GM12873 (cell line): ENCODE measurements around the gene EFNB1.

ENCODE experiments used
- CTCF ChIP-seq: IDR thresholded peaks from 2 replicates; pipeline ENCODE4 v1.5.1; 2012; ENCODE audit warnings: low read depth, mild to moderate bottlenecking, moderate library complexity, low read length, control low read depth; ENCODE audit not compliant: insufficient read depth; ENCODE audit errors: missing control alignments

The EFNB1 gene

GRCh38 chrX:68881911-68882310 is 53.1 kb downstream of the EFNB1 start:
- TF ChIP-seq CTCF = no peak

DNA sequence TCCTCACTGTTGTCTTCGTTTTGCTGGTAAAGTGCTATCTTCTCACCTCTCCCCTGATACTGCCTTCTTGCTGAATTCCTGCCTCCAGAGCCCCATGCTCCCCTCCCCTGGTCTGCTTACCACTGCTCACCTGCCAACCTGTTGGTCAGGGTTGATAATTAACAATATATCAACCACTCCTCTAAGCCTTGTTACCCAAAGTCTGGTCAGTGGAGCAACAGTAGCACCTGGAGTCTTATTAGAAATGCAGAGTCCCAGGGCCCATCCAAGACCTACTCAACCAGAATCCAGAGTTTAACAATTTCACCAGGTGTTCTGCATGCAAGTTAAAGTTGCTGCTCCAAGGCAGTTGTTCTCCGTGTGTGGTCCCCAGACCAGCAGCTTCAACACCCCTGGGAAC is 55.0 kb downstream of the EFNB1 start:
- TF ChIP-seq CTCF = no peak

GRCh38 chrX:68889249-68889648 is 60.4 kb downstream of the EFNB1 start:
- no peak for TF ChIP-seq CTCF
